WTC11 (cell line): Measurements from ENCODE around the gene PDLIM4.

Source experiments
- ESRRA ChIP-seq: sonication (generic); formaldehyde crosslinking; IDR thresholded peaks from 2 replicates; pipeline ENCODE4 v1.8.1; 2022; ENCODE audit warnings: mild to moderate bottlenecking, missing genetic modification reagents, borderline replicate concordance
- GRHL2 ChIP-seq: fragments of 250-450 bp; sonication (Bioruptor Pico); IDR thresholded peaks from 2 replicates; pipeline ENCODE4 v1.8.0; 2022; ENCODE audit warnings: mild to moderate bottlenecking, moderate library complexity; ENCODE audit not compliant: insufficient replicate concordance, severe bottlenecking
- GTF2I ChIP-seq: fragments of 250-450 bp; sonication (Bioruptor Pico); conservative IDR thresholded peaks from 2 replicates; pipeline ENCODE4 v1.4.0; 2021; ENCODE audit warnings: mild to moderate bottlenecking
- IRF2 ChIP-seq: sonication (generic); formaldehyde crosslinking; IDR thresholded peaks from 2 replicates; pipeline ENCODE4 v1.8.0; 2022; ENCODE audit warnings: low read depth, missing genetic modification reagents, borderline replicate concordance
- JUN ChIP-seq: sonication (generic); formaldehyde crosslinking; IDR thresholded peaks from 2 replicates; pipeline ENCODE4 v1.8.0; 2023; ENCODE audit warnings: mild to moderate bottlenecking, missing genetic modification reagents
- NR2C2 ChIP-seq: sonication (generic); formaldehyde crosslinking; IDR thresholded peaks from 2 replicates; pipeline ENCODE4 v1.8.0; 2022; ENCODE audit warnings: mild to moderate bottlenecking, missing genetic modification reagents
- ZNF121 ChIP-seq: sonication (generic); formaldehyde crosslinking; IDR thresholded peaks from 2 replicates; pipeline ENCODE4 v1.8.0; 2023; ENCODE audit warnings: missing genetic modification reagents
- ZNF263 ChIP-seq: sonication (generic); formaldehyde crosslinking; IDR thresholded peaks from 2 replicates; pipeline ENCODE4 v1.8.1; 2022; ENCODE audit warnings: low read depth, mild to moderate bottlenecking, moderate library complexity, missing genetic modification reagents
- ZNF423 ChIP-seq: fragments of 250-450 bp; sonication (Bioruptor Pico); IDR thresholded peaks from 2 replicates; pipeline ENCODE4 v2.1.2; 2022; ENCODE audit warnings: mild to moderate bottlenecking, moderate library complexity
- TF ChIP-seq, protein P1 (sequence below): fragments of 200-600 bp; IDR thresholded peaks from 2 replicates; pipeline ENCODE4 v1.8.0; 2022; ENCODE audit warnings: antibody characterized with exemption
- TF ChIP-seq, protein P2 (sequence below): sonication (generic); formaldehyde crosslinking; IDR thresholded peaks from 2 replicates; pipeline ENCODE4 v1.8.0; 2022; ENCODE audit warnings: mild to moderate bottlenecking, missing genetic modification reagents
- TF ChIP-seq, protein P3 (sequence below): sonication (generic); formaldehyde crosslinking; IDR thresholded peaks from 2 replicates; pipeline ENCODE4 v1.8.1; 2023; ENCODE audit warnings: mild to moderate bottlenecking, missing genetic modification reagents, moderate library complexity
- TF ChIP-seq, protein P4 (sequence below): sonication (generic); formaldehyde crosslinking; IDR thresholded peaks from 2 replicates; pipeline ENCODE4 v1.8.0; 2022; ENCODE audit warnings: mild to moderate bottlenecking, missing genetic modification reagents

DNA sequence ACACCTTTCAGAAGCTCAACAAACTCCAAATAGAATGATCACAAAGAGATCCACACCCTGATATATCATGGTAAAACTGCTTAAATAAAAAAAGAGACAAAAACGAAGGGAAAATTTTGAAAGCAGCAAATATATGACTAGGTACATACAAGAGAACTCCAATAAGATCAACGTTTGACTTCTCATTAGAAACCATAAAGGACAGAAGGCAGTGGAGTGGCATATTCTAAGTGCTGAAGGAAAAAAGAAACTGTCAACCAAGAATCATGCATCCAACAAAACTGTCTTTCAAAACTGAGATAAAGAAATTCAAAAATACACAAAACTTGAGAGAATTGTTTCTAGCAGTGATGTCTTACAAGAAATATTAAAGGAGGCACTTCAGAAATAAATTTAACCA, 47.9 kb downstream of the PDLIM4 start:
- TF ChIP-seq JUN (CRISPR knock-in tag): no peak
- TF ChIP-seq, protein P1, sequence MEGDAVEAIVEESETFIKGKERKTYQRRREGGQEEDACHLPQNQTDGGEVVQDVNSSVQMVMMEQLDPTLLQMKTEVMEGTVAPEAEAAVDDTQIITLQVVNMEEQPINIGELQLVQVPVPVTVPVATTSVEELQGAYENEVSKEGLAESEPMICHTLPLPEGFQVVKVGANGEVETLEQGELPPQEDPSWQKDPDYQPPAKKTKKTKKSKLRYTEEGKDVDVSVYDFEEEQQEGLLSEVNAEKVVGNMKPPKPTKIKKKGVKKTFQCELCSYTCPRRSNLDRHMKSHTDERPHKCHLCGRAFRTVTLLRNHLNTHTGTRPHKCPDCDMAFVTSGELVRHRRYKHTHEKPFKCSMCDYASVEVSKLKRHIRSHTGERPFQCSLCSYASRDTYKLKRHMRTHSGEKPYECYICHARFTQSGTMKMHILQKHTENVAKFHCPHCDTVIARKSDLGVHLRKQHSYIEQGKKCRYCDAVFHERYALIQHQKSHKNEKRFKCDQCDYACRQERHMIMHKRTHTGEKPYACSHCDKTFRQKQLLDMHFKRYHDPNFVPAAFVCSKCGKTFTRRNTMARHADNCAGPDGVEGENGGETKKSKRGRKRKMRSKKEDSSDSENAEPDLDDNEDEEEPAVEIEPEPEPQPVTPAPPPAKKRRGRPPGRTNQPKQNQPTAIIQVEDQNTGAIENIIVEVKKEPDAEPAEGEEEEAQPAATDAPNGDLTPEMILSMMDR: no peak
- no peak for TF ChIP-seq ZNF423
- TF ChIP-seq IRF2 (CRISPR knock-in tag): no peak
- TF ChIP-seq ZNF121 (CRISPR knock-in tag): no peak
- no peak for TF ChIP-seq NR2C2 (CRISPR knock-in tag)
- TF ChIP-seq, protein P2, sequence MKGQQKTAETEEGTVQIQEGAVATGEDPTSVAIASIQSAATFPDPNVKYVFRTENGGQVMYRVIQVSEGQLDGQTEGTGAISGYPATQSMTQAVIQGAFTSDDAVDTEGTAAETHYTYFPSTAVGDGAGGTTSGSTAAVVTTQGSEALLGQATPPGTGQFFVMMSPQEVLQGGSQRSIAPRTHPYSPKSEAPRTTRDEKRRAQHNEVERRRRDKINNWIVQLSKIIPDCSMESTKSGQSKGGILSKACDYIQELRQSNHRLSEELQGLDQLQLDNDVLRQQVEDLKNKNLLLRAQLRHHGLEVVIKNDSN (CRISPR knock-in tag): no peak
- TF ChIP-seq GTF2I (CRISPR knock-in tag): no peak
- no peak for TF ChIP-seq ESRRA
- TF ChIP-seq, protein P3, sequence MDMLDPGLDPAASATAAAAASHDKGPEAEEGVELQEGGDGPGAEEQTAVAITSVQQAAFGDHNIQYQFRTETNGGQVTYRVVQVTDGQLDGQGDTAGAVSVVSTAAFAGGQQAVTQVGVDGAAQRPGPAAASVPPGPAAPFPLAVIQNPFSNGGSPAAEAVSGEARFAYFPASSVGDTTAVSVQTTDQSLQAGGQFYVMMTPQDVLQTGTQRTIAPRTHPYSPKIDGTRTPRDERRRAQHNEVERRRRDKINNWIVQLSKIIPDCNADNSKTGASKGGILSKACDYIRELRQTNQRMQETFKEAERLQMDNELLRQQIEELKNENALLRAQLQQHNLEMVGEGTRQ (CRISPR knock-in tag): no peak
- no peak for TF ChIP-seq ZNF263 (CRISPR knock-in tag)
- TF ChIP-seq, protein P4, sequence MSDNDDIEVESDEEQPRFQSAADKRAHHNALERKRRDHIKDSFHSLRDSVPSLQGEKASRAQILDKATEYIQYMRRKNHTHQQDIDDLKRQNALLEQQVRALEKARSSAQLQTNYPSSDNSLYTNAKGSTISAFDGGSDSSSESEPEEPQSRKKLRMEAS: no peak
- TF ChIP-seq GRHL2 (CRISPR knock-in tag): no peak
